Measurements from ENCODE around the gene TACC3.
A peak's percentile ranks its signal among the peaks of the same experiment; 100 is the strongest.

The TACC3 gene

DNA sequence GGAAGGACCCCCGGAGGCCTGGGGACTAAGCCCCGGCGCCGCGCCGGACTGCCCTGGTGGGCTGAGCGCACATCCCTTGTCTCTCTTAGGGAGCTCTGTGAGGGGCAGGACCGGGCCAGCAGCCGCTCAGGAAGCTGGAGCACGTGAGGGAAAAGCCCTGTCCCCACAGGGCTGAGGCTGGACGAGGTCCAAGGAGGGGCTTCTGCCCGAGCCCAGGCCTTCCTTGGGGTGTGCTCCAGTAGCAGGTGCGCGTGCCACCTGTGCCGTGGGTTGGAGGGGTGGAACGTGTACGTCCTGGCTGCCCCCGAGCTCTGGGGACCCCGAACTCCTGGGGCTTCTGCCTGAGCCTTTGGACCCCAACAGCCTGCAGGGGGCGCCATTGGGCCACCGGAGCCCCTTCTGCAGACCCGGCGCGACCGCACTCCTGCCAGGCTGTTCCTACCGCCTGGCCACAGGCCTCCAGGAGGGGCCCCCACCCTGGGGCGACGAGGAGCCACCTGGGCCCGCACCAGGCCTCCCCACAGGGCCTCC lies 27.2 kb downstream of the TACC3 start:
- DNase-seq, result peak; percentile 80

DNA sequence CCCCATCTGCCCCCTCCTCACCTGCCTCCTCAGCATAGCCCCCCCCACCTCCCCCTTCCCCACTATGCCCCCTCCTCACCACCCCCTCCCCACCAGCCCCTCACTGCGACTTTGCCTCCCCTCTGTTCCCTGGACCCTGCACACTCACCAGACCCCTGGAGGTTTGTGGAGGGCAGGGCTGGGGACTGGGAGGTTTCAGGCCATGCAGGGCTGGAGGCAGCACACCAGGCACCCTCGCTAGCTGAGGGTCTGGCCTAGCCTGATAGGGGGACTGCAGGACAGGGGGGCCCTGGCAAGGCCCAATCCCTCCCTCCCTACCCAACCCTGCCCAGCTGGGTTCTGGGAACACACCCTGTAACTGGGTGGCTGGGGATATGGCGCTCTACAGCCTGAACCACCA lies 28.0 kb downstream of the TACC3 start:
- DNase-seq, result peak; percentile 20

DNA sequence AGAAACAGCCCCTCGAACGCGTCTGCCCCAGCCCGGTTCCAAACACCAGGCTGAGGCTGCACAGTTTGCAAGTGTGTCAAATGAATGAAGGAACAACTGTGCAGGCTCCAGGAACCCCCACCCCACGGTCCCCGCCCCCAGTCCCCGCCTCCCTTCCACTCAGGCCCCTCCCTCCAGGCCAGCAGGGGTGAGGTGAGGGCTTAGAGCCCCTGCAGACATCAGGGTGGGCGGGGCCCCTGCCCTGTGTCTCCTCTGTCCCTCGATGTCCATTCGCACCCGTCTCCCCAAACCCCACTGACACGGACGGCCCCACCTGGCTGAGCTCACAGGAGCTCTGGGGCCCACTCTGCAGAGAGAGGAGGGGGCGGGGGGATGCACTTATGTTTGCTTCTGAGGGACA lies 28.5 kb downstream of the TACC3 start:
- peak; percentile 25 for DNase-seq

DNA sequence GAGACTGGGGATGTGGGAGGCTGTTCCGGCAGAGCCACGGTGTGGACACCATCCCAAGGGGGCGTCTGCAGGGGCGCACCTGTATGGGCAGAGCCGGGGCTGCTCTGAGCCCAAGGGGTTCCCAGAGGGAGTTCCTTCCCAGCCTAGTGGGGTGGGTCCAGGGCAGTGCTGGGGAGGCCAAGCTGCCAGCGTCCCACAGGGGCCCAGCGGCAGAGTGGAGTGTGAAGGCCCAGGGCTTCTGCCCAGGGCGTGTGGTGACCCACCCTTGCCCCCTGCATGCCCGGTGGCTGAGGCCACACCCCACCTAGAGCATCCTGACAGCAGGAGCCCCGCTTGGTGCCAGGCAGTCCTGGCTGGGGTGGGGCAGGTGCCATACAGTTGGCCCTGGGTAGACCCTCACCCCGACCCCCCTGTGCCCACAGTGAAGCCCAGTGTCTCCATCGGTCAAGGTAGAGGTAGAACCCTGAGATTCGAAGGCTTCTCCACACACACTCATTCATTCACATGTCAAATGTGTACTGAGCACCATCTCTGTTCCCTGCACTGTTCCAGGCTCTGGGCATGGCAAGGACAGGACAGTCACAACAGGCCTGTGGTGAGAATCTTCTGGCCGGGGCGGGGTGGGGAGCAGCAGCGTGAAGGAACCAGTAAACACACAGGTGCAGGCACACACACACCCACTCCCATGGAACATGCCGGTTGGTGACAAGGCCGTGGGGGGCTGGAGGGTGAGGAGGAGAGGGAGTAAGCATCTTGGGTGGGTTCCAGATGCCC lies 29.2 kb downstream of the TACC3 start:
- no peak for DNase-seq

DNA sequence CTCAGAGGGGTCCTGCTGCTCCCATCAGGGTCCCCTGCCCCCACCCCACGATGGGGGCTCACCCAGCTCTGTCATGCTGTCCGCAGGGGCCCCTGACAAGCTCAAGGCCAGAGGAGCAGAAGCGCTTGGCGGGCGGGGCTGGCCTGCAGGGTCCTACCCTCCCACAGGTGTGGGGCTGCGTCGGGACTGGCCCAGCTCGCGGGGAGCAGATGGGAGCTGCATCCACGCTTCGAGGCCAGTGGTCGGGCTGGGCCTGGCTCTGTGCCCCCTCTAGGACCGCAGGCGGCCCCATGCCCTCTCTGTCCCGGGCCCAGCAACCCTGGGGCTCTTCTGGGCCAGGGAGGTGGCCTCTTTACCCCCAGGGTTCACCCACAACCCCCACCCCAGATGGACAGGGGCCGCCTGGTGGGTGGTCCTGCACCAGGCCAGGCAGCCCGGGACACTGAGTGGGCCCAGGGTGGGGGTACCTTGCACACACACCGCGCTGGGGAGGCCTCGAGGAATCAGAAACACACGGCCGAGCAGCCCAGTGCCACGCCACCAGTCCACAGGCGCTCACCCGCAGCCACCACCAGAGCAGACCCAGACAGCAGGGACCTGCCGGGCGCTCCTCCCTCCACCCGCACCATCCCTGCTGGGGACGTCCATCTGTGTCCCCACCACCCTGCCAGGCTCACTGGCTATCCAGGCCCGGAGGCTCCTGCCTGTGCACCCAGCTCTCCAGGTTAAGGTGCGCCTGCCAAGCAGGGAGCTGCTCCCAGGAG lies 30.0 kb downstream of the TACC3 start:
- peak; percentile 23 for DNase-seq

DNA sequence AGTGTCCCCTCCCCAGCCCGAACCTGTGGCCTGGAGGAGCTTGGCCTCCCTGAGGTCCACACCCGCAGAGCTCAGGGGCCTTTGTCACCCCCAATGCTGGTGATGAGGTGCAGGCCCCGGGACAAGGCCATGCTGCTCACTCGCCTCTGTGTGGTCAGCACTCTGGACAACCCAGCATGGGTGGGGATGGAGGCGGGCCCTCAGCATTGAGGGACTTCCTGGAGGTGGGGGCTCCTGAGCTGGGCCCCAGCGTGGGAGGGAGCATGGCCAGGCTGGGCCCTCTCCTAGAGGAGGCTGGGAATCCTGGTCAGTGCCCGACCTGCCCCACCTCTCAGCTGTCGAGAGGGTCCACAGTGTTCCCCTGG lies 30.6 kb downstream of the TACC3 start:
- peak; percentile 41 for DNase-seq

DNA sequence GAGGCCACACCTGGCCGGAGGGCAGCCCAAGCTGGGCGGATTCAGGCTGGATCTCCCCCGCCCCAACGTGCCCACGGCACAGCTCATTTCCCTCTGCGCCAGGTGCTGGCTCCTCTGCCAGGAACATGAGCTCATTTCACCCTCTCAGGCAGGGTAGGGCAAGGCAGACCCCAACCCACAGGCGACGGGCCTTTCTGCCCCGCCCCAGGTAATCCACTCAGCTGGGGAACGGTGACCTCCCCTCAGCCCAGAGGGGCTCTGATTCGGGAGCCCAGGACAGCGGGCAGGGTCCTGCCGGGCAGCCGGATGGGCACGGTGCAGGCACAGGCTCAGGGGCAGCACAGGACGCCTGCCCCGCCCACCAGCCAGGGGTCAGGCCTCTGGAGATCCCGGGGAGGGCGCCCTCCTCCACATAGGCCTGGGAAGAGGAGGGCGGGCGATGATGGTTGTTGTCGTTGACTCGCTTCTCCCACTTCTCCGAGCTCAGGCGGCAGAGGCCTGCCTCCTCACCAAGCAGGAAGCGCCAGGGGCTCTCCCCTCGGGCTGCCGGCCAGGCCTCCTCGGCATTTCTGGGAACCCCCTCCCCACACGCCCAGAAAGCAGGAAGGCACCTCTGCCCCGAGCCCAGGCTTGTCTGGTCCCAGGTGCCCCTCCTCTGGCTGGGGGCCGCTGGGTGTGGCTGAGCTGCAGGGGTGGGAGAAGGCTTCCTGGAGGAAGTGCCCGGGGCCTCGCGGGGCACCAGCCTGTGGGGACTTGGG lies 31.1 kb downstream of the TACC3 start:
- DNase-seq, result peak; percentile 52

DNA sequence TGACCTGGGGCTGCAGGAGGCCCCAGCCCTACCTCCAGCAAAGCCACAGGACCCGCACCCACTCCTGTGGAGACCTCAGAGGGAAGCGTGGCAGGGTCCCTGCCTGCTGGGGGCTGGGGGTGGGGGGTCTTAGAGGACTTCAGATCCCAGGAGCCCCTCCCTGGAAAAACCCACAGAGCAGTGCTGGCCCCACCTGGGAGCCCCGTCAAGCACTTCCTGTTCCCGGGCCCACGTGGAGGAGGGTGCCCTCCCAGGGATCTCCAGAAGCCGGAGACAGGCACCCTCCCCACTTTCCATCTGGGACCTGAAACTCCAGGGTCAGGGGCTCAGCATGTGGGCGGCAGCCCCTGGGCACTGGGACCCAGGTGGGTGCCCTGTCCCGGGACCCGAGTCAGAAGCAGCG lies 32.0 kb downstream of the TACC3 start:
- DNase-seq, result no peak

DNA sequence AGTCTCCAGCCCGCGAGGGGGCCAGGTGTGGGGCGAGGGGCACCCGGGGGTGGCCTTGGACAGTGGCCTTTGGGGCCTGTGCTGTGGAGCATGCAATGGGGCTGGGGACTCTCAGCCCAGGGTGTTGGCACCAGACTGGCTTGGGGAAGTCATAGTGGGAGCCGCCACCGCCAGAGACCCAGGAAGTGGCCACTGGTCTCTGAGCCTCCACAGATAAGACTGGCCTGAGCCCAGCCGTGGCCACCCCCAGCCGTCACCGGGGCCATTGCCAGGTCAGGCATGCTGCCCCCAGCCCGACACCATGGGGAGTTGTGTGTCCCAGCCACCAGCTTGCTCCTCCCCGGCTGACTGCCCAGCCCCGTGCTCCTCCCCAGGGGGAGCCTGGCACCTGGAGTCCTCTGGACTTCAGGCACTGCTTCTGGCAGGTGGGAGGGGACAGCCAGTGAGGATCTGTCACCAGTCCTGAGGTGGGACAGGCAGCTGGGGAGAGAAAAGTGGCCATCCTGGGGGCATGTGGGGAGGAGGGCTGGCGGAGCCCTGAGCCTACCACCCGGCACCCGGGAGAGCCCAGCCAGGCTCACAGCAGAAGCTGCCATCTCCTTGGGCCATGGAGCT lies 32.5 kb downstream of the TACC3 start:
- peak; percentile 22 for DNase-seq

DNA sequence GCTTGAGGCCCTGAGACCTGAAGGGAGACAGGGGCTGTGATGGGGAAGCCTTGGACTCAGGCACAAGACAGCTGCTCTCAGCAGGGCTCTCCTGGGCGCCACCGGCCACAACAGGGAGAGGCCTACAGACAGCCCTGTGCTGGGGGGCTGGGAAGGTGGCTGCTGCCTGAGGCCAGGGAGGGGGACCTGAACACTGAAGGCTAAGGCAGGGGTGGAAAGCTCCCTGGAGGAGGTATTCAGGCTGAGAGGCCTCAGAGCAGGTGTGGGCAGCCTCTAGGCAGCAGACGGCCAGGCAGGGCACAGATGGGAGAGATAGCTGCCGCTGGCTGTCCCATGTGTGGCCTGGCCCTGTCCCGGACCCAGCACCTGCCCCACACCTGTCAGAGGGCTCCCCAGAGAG lies 33.0 kb downstream of the TACC3 start:
- peak; percentile 39 for DNase-seq

DNA sequence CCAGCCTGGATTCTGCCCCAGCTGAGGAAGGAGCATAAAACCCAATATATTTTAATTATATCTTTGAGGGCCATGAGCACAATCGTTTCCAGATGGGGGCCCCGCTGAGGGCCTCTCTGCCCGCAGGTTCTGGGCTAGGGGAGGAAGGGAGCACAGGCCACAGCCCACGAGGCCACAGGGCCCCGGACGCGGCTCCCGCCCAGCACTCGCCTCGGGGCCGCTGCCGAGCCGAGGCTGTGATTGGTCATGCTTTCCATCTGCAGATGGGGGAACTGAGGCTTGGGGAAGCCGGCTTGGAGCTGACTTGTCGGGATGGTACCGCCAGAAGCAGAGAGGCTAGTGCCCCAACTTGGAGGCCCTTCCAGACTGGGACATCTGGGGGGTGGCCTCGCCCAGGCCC lies 34.0 kb downstream of the TACC3 start:
- DNase-seq, result peak; percentile 44

DNA sequence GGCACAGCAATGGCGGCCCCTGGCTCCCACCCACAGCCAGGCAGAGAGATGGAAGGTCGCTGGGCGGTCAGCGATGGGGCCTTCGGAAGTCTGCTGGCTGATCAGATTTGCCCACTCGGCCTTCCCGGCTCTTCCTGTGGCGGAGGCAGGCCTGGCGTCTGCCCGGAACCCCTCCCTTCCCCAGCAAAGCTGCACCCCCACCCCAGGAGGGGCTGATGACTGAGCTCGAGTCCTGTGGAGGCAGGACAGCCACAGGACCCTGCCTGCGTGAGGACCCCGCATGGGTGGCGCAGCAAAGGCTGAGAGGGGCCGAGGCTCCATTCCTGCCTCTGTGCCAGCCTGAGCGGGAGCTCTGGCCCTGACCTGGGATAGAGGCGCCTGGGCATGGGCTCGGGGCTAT lies 34.8 kb downstream of the TACC3 start:
- peak; percentile 41 for DNase-seq

DNA sequence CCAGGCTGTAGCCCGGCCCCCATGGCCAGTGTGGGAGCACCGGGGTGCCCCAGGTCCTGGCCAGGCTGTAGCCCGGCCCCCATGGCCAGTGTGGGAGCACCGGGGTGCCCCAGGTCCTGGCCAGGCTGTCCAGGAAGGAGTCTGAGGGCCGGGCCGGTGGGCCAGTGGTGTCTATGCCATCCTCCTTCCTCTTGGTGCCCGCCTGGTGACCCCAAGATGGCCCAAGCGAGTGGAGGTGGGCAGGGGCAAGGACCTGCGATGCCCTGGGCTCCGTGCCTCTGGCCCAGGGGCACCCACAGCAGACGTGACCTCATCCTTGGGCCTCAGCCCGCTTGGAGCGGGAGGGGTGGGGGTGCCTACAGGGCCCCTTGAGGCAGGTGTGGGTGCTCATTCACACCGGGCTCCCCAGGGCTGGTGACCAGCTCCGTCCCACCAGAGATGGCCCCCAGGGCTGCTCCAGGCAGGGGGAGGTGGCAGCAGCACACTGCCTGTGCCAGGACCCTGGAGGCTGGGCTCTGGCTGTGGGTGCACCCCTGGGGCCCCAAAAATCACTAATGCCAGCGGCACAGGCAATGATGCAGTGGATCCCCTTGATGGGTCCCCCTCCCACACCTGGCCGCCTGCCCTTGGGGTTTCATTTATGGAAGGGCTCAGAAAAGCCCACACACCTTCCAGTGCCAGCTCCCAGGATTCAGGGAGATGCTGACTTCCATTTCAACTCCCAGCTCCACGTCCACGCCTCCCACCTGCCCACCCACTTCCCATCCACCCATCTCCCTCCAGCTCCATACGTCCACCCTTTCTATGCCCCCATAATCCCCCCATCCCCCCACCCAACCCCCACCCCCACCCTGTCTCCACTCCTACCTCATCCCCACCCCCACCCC lies 35.8 kb downstream of the TACC3 start:
- peak; percentile 27 for DNase-seq

DNA sequence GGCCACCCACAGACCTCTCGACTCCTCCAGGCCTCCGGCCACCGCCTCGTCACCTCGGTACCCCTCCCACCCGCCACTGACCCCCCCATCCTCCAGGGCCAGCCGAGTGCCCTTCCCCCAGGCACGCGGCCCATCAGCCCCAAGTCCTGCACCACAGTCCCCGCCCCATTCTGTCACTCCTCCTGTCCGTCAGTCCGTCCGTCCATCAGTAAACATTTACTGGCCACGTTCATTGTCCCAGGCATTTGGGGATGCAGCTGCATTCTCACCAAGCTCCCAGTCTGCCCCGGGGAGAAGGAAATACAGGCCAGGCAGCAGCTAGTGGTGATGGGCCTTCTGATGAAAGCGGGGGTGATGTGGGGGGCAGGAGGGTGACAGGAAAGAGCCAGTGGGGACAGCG lies 36.5 kb downstream of the TACC3 start:
- DNase-seq, result no peak

DNA sequence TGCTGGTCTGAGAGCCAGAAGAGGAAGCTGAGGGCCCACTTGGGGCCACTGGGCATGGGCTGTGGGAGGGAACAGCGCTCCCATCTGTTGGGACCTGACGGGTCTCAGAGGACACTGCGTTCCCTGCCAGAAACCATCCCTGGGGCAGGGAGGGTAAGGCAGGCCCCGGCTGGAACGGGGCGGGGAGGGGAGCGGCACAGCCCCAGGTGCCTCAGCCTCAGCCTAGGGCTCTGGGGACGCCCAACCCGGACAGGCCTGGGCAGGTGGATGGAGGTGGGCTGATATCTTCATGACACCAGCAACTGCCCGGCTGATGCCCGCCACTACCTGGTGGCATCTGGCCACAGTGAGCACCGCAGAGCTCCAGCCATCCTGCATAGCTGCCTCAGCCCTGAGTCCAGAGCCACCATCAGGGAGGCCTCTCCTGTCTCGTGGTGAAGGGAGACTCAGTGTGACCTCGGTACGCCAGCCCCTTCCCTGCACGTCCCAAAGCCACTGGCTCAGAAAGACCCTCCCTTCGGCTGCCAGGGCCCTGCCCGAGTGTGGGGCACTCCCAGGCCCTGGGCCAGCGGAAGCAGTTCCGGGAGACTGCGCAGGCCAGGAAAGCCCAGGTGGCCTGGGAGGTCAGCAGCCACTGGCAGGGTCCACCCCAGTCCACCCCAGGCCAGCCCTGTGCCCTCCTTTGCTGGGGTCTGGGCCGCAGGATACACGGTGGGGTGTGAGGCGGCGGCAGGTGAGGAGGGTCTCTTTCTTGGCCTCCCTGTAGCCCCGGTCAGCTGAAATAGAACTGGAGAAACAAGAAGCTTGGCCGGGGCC lies 37.2 kb downstream of the TACC3 start:
- no peak for DNase-seq

DNA sequence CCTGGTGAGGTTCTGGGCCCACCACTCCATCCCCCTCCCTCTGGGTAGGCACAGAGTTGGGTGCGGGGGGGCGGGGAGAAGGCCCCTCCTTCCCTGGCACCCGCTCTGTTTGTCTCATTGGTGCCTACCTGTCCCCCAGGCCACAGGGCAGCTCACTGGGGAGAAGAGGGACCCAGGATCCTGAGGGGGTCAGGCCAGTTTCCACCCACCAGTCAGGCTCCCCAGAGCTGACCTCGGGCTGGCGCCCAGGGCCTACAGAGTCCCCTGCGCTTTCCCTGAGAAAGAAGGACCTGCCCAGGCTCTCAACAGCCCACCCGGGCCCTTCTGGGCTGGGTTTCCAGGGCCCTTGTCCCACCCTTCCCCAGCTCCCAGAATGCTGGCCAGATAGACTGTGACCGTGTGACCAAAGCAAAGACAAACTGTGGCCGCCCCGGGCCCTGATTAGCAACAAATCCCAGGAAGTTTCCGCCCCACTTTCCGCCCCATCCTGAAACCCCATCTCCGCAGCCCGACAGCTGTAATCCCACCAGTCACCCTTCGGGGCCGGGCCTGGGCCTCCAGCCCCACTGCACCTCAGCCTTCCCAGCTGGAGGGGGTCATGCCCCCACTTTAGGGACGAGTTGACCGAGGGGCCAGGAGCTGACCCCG lies 38.0 kb downstream of the TACC3 start:
- no peak for DNase-seq

DNA sequence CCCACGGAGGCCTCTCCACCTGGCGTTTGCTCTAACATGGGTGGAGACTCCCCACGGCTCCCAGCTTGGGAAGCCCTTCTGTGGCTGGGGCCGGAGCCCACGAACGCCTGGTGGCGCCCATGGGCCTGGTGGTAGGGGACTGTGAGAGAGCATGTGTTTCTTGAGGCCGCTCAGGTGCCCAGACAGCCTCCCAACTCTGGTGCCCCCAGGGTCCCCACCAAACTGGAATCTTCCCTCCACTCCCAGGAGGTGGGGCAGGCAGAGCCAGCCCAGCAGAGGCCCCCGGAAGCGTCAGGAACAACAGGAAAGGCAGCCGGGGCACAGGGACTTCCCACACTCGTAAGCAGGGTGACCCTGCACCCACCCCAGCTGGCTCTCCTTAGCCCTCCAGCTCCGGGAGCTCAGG lies 38.5 kb downstream of the TACC3 start:
- no peak for DNase-seq

DNA sequence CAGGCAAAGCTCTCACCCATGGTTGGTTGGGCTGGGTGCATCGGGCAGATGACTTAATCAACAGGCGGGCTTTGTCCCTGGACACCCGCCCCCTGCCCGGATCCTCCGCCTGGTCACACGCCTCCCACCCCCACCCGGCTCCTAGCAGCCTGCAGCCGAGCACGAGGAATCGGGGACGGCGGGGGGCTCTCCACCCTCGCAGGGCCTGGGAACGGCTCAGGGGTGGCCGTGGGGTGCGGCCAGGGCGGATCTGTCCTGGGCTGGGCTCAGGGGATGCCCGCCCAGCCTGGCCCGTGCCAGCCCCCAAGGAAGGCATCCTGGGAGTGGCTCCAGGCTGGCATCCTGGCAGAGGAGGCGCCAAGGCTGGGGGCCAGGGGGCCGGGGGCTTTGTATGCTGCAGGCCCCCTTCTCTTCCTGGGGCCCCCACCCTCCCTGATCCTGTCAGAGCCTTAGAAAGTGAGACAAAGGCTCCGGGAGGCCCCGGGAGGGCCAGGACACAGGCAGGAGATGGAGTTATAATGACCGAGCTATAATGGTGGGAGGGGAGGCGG lies 39.3 kb downstream of the TACC3 start:
- no peak for DNase-seq

DNA sequence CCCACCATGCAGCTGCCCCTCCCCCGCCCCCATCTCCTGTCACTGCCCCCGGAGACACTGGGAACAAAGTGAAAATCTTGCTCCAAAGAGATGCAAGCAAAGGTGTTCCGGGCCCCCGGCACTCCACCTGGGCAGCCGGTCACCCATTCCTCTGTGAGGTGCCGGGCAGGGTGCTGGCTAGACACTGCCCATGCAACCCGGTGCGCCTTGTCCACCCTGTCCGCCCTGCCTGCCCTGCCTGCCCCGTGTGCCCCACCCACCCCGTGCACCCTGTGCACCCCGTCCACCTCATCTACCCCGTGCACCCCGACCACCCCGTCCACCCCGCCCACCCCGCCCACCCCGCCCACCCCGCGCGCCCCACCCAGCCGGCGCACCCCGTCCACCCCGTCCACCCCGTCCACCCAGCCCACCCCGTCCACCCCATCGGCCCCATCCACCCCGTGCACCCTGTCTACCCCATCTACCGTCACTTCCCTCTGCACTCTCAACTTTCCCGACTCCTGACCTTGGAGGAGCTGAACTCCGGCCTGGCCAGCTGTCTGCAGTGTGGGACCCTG lies 39.9 kb downstream of the TACC3 start:
- no peak for DNase-seq

All from right hindlimb (tissue), 1 donor.